Measurements from ENCODE around the gene GDI1.

DNA sequence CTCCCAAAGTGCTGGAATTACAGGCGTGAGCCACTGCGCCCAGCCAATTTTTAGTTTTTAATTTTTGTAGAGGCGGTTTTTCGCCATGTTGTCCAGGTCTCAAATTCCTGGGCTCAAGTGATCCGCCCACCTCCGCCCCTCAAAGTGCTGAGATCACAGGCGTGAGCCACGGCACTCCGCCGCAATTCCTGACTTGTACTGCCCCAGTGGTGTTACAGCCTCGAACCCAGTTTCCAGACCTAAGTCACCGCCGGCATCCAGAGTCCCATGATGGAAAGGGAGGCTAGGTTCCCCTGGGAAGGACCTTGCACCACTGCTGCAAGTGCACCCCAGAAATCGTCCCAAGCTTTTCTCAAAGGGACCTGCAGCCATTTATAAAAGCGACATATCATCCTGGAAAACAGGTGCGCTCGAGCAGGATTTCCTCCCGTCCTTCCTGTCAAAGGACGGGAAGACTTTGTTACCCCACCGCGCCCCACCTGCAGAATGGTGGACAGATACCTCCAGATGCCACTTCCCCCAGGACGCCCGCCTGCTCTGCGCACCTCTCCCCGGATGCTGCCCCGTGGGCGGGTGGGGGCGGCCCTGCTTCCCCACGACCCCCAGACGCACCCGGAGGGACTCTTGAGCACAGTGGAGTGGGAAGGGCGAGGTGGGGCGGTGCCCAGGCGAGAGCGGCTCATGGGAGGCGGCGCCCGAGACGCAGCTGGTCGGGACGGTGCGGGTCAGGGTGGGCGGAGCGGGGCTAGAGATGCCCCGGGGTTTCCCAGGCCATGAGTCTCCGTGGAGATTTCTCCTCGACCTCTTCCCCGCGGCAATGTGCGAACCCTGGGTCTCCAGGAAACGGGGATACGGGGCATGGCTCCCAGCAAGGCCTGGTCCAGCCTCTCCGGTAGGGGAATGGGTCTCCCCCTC lies 39.7 kb upstream of the GDI1 start:
- TF ChIP-seq TAF1 (IDR thresholded peaks at IDR 0.05; ENCODE audit: low read depth, low read length) (0 out of 2 replicates have a peak, but pooled peaks have one; percentile 3), CTCF (IDR thresholded peaks at IDR 0.05; ENCODE audit: control extremely low read depth in 1 of 3, insufficient read depth in 1 of 3, low read depth in 1 of 3, low read length in 3 of 3) (no peak), RAD21 (IDR thresholded peaks at IDR 0.05 in 1 of 2, conservative IDR thresholded peaks at IDR 0.05 in 1 of 2; ENCODE audit: low read depth in 2 of 2, low read length in 2 of 2) (no peak), GTF2F1 (IDR thresholded peaks at IDR 0.05; ENCODE audit: borderline replicate concordance, low read depth, low read length) (no peak)
- TF ChIP-seq, protein P1, sequence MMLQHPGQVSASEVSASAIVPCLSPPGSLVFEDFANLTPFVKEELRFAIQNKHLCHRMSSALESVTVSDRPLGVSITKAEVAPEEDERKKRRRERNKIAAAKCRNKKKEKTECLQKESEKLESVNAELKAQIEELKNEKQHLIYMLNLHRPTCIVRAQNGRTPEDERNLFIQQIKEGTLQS (IDR thresholded peaks at IDR 0.05; ENCODE audit: insufficient read depth, low read depth, low read length), result no peak
- TF ChIP-seq, protein P2, sequence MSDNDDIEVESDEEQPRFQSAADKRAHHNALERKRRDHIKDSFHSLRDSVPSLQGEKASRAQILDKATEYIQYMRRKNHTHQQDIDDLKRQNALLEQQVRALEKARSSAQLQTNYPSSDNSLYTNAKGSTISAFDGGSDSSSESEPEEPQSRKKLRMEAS (IDR thresholded peaks at IDR 0.05), result 0 out of 2 replicates have a peak, but pooled peaks have one; percentile 1

Data from H1 (cell line).